BE2C (cell line): ENCODE results near the gene KCNA10.

Source experiments
- DNase-seq: peaks from one replicate; pipeline ENCODE4 v3.0.0-alpha.2; 2020
- H3K27me3 ChIP-seq: fragments of 250-450 bp; sonication (Bioruptor Pico); 2 replicates; pipeline ENCODE4 v1.5.1; 2020; ENCODE audit warnings: mild to moderate bottlenecking
- H3K36me3 ChIP-seq: fragments of 250-450 bp; sonication (Bioruptor Pico); 2 replicates; pipeline ENCODE4 v1.5.1; 2020; ENCODE audit warnings: mild to moderate bottlenecking
- H3K4me1 ChIP-seq: fragments of 250-450 bp; sonication (Bioruptor Pico); 2 replicates; pipeline ENCODE4 v1.5.1; 2020
- H3K4me3 ChIP-seq: 2 replicates; pipeline ENCODE4 v1.5.1; 2011; ENCODE audit warnings: low read depth, low read length
- H3K9me3 ChIP-seq: fragments of 250-450 bp; sonication (Bioruptor Pico); 2 replicates; pipeline ENCODE4 v1.5.1; 2020
- CTCF ChIP-seq: IDR thresholded peaks from 2 replicates; pipeline ENCODE4 v1.5.1; 2012; ENCODE audit warnings: mild to moderate bottlenecking, low read depth, low read length

Gene KCNA10

GRCh38 chr1:110540891-110541685, 22.1 kb upstream of the KCNA10 start:
- DNase-seq = no peak
- no peaks in the 10 kb centered on the region for H3K27me3 ChIP-seq

DNA sequence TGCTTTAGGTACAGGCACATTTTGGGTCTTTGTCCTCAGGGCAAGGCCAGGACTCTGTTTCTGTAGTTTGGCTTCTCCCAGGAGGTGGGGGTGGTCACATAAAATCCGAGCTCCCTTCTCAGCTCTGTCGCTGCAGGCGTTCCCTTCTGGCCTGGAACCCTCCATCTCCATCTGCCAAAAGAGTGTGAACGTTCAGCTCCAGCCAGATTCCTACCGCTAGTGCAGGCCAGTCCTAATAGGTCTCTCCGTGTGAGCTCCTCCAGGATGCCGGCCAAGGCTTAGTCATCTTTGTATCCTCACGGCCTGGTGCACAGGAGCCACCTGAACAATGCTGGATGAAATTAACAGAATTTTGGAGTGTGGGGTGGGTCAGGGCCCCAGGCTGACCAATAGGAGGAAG, 19.9 kb upstream of the KCNA10 start:
- no peaks in the 10 kb centered on the region for H3K27me3 ChIP-seq
- TF ChIP-seq CTCF = no peak
- peaks cover 19% of the 10 kb centered on the region for H3K4me1 ChIP-seq
- no peaks in the 10 kb centered on the region for H3K36me3 ChIP-seq
- no peak overlapping the region for H3K4me3 ChIP-seq
- H3K9me3 ChIP-seq = no peaks in the 10 kb centered on the region
- no peak for DNase-seq

More at GRCh38 chr1:110540891-110541685, 22.1 kb upstream of the KCNA10 start:
- no peak for TF ChIP-seq CTCF
- Histone ChIP-seq H3K9me3 (no peaks in the 10 kb centered on the region), H3K4me3 (no peak overlapping the region), H3K36me3 (no peaks in the 10 kb centered on the region), H3K4me1 (peaks cover 14% of the 10 kb centered on the region)

DNA sequence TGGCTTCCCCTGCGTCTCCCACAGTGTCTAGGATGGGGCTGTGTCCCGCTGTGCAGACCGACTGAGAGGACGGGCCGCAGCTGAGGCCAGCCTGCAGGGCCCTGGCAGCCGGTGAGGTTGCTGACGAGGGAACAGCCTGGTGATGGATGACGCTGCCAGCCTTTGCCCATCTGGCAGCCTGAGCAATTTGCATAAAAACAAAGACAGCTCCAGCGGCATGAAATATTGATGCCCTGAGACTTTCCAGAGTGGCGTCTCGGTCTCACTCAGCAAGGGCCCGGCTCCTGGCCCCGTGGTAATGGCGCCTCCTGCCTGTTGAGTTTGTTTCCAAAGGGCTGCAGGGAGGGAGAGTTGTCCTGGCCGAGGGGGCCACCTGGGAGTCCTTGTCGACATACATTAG, 19.1 kb upstream of the KCNA10 start:
- peaks cover 19% of the 10 kb centered on the region for H3K4me1 ChIP-seq
- no peak for TF ChIP-seq CTCF

DNA sequence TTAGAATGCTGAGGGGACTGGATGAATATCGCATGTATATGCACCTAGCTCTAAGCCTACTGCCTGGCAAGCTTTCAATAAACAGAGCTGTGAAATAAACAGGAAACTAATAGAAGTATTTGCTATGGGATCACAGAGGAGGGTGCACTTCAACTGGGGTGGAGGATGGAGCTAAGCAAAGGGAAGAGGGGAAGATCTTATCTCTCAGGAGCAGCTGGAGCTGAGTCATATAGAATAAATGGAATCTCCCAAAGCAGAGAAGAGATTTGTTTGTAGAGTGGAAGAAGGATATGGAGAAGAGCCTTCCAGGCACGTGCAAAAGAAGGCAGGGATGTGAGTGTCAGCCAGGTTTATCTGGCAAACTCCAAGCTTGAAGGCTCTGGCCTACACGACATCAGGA, 17.0 kb upstream of the KCNA10 start:
- DNase-seq = no peak
- Histone ChIP-seq H3K4me3 (no peak overlapping the region), H3K27me3 (no peaks in the 10 kb centered on the region), H3K9me3 (no peaks in the 10 kb centered on the region), H3K36me3 (no peaks in the 10 kb centered on the region), H3K4me1 (peaks cover 16% of the 10 kb centered on the region)
- TF ChIP-seq CTCF = no peak

More for the DNA sequence above, 19.1 kb upstream of the KCNA10 start:
- H3K4me3 ChIP-seq = no peak overlapping the region
- no peak for DNase-seq
- no peaks in the 10 kb centered on the region for H3K9me3 ChIP-seq
- no peaks in the 10 kb centered on the region for H3K36me3 ChIP-seq
- no peaks in the 10 kb centered on the region for H3K27me3 ChIP-seq

GRCh38 chr1:110533230-110533629, 14.3 kb upstream of the KCNA10 start:
- Histone ChIP-seq H3K27me3 (no peaks in the 10 kb centered on the region), H3K36me3 (no peaks in the 10 kb centered on the region), H3K4me1 (peaks cover 10% of the 10 kb centered on the region), H3K9me3 (no peaks in the 10 kb centered on the region), H3K4me3 (no peak overlapping the region)
- DNase-seq = no peak
- TF ChIP-seq CTCF = no peak

GRCh38 chr1:110529011-110529410, 10.0 kb upstream of the KCNA10 start:
- Histone ChIP-seq H3K4me1 (no peaks in the 10 kb centered on the region), H3K27me3 (no peaks in the 10 kb centered on the region), H3K36me3 (no peaks in the 10 kb centered on the region), H3K9me3 (no peaks in the 10 kb centered on the region), H3K4me3 (no peak overlapping the region)
- no peak for DNase-seq
- no peak for TF ChIP-seq CTCF
